Measurements from ENCODE around the gene XRCC1. TPM values are rescaled to one million over a fixed set of nuclear protein-coding genes. Genes with fewer than 3 reads are reported as not detected.
A peak's percentile ranks its signal among the peaks of the same experiment; 100 is the strongest.

Gene XRCC1
- total RNA-seq, 6 experiments from 2014 or later = 16.2 to 29.8 (median 27.1) TPM

DNA sequence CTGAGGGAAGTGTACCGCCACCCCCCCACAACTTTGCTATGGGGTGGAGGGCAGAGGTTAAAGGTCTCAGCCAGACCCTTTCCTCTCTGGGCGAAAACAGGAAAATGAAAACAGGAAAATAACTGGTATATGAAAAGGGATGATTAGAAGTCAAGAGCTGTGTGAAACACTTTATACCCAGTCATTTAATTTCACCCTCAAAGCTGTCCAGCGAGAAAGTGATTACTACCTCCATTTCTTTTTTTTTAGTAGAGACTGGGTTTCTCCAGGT, 70.2 kb downstream of the XRCC1 start:
- H3K9me3 Mint-ChIP-seq = no peaks in the 10 kb centered on the region
- no peak for DNase-seq
- peaks cover 28% of the 10 kb centered on the region for H3K36me3 Mint-ChIP-seq (ENCODE audit: low read depth)
- H3K4me3 Mint-ChIP-seq = peak overlapping the region; percentile 58
- H3K4me1 Mint-ChIP-seq (ENCODE audit: low read depth) = peaks cover 30% of the 10 kb centered on the region
- H3K27me3 Mint-ChIP-seq (ENCODE audit: insufficient read depth) = peaks cover 1% of the 10 kb centered on the region; the same call in 1 of the 2 replicates
- TF ChIP-seq, protein P1, sequence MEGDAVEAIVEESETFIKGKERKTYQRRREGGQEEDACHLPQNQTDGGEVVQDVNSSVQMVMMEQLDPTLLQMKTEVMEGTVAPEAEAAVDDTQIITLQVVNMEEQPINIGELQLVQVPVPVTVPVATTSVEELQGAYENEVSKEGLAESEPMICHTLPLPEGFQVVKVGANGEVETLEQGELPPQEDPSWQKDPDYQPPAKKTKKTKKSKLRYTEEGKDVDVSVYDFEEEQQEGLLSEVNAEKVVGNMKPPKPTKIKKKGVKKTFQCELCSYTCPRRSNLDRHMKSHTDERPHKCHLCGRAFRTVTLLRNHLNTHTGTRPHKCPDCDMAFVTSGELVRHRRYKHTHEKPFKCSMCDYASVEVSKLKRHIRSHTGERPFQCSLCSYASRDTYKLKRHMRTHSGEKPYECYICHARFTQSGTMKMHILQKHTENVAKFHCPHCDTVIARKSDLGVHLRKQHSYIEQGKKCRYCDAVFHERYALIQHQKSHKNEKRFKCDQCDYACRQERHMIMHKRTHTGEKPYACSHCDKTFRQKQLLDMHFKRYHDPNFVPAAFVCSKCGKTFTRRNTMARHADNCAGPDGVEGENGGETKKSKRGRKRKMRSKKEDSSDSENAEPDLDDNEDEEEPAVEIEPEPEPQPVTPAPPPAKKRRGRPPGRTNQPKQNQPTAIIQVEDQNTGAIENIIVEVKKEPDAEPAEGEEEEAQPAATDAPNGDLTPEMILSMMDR (IDR thresholded peaks at IDR 0.05) = no peak
- H3K27ac Mint-ChIP-seq = peak overlapping the region; percentile 50

DNA sequence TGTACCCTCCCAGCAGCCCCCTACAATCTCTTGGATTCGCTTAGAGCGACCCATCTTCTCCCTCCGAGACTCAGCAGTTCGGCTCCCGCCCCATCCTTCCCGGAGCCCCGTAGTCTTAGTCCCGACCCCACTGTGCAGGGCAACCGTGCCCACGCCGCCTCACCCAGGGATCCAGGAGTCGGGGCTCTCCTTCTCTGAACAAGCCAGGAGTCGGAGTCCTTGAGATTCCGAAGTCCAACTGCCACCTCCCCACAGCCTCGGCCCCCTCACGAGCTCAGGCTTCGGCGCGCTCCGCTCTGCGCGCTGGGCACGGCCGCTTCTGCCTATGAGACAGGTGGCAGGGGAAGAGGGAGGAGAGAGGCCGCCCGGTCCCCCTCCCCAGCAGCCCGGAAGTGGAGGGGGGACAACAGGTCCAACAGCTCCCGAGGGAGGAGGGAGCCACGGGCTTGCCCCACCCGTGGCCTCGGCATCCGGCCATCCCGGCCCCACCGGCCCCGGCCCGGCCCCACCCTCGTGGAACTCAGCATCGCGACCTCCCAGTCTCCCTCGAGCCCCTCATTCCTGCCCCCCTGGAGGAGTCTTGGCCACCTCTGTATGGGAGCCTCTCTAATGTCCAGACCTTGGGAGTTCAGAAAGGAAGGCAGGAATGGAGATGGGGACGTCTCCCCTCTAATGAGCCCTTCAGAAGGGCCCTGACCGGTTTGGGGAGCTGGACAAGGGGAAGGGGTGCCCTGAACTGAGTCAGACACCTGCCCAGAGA, 70.7 kb downstream of the XRCC1 start, which contains the start of gene PHLDB3:
PHLDB3 (minus strand) TSS at position 321 of the 760 bp plus-strand sequence. CDS start 628 bp downstream, outside the sequence.
- H3K4me1 Mint-ChIP-seq (ENCODE audit: low read depth) = peaks cover 30% of the 10 kb centered on the region
- H3K27me3 Mint-ChIP-seq (ENCODE audit: insufficient read depth) = peaks cover 1% of the 10 kb centered on the region; the same call in 1 of the 2 replicates
- peak within 1 kb of the TSS; percentile 89 for H3K4me3 Mint-ChIP-seq
- DNase-seq = no peak
- H3K9me3 Mint-ChIP-seq = no peaks in the 10 kb centered on the region
- peaks cover 28% of the 10 kb centered on the region for H3K36me3 Mint-ChIP-seq (ENCODE audit: low read depth)
- TF ChIP-seq, protein P1 (IDR thresholded peaks at IDR 0.05) = no peak
- peak within 1 kb of the TSS; percentile 73 for H3K27ac Mint-ChIP-seq

DNA sequence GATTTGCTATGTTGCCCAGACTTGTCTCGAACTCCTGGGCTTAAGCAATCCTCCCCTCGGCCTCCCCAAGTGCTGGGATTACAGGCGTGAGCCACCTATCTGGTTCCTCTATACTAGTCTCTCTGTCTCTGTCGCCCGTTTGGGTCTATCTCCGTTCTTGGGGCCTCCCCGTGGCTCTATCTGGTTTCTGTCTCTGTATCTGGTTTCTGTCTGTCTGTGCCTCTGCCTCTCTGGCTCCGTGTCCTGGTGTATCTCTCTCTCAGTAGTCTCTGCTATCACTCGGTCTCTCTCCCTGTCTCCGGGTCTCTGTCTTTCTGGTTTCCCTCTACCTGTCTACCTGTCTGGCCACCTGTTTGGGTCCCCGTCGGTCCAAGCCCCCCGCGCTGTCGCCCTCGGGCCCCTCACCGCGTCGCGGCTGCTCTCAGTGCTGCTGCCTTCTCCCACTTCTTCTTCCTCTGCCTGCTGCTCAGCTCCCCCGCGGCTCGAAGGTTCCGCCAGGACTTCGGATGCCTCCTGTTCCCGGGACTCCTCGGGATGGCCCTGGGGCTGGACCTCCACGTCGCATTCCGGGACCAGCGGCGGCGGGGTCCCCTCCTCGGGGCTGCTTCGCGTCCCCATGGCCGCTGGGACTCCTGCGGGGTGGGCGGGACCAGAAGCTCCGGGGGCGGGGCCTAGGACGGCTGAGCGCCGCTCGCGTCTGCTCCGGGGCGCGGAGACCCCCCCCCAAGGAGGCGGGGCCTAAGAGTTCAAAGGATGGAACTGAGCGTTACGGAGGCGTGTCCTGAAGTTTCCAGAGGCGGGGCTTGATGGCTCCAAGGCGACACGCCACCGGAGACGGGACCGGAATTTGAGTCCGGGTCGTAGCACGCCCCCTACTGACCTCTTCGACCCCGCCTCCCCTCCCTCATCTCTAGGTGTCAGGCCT, 71.6 kb downstream of the XRCC1 start:
- peak overlapping the region; percentile 89 for H3K4me3 Mint-ChIP-seq
- TF ChIP-seq, protein P1 (IDR thresholded peaks at IDR 0.05) = no peak; the same call in 1 of the 2 replicates
- H3K36me3 Mint-ChIP-seq (ENCODE audit: low read depth) = peaks cover 26% of the 10 kb centered on the region
- H3K27ac Mint-ChIP-seq = peak overlapping the region; percentile 73
- H3K27me3 Mint-ChIP-seq (ENCODE audit: insufficient read depth) = peaks cover 1% of the 10 kb centered on the region; the same call in 1 of the 2 replicates
- H3K4me1 Mint-ChIP-seq (ENCODE audit: low read depth) = peaks cover 30% of the 10 kb centered on the region
- DNase-seq = peak; percentile 70
- no peaks in the 10 kb centered on the region for H3K9me3 Mint-ChIP-seq

DNA sequence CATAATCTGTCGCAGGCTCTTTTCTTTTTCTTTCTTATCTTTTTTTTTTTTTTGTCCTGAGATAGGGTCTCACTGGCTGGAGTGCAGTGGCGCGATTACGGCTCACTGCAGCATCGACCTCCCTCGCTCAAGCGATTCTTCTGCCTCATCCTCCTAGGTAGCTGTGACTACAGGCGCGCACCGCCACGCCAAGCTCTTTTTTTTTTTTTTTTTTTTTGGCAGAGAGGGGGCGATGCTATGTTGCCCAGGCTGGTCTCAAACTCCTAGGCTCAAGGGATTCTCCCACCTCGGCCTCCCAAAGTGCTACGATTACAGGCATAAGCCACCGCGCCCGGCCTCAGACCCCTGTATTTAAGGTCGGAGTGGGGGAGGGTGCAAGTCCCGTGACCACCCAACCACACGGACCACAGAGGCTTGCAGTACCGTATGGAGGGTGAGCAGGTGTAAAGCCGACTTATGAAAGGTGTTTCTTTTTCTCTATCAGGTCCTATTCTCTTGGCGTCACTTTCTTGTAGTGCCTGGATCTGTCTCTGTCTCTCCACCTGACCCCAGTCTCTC, 72.8 kb downstream of the XRCC1 start:
- Mint-ChIP-seq H3K4me1 (ENCODE audit: low read depth) (peaks cover 30% of the 10 kb centered on the region), H3K27me3 (ENCODE audit: insufficient read depth) (peaks cover 1% of the 10 kb centered on the region; the same call in 1 of the 2 replicates), H3K36me3 (ENCODE audit: low read depth) (peaks cover 30% of the 10 kb centered on the region), H3K9me3 (no peaks in the 10 kb centered on the region), H3K4me3 (peak overlapping the region; percentile 89), H3K27ac (no peak overlapping the region; the same call in 1 of the 2 replicates)
- TF ChIP-seq, protein P1 (IDR thresholded peaks at IDR 0.05) = no peak
- DNase-seq = no peak

DNA sequence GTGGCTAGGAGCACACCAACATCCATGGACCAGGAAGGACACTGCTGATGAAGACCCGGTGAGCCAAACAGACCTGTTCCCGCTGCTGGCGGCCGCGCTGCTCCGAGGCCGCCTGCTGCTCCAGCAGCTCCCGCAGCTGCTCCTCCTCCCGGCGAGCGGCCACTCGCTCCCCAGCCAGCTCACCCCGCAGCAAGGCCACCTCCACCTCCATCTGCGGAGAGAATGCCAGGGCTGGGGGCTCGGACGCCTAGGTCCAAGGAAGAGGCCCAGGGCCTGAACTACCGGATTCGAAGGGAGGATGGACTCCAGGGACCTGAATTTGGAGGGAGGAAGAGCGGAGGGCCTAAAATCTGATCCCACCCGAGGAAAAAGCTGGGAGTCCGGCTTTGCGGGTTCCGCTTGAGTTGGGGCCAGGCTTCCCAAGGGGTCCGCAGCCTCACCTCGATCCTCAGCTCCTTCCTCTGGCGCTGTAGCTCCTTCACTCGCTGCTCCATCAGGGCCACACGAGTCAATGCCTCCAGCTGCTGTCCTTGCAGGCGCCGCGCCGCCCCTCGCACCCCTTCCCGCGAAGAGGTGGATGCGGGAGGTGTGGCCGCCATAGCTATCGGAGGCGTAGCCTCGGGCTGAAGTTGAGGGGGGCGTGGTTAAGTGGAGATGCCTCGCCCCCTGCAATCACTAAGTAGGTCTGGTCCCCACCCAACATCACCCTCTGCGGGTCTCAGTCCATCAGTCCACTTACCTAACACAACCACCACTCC, 73.5 kb downstream of the XRCC1 start:
- Mint-ChIP-seq H3K27ac (no peak overlapping the region; the same call in 1 of the 2 replicates), H3K4me3 (no peak overlapping the region), H3K36me3 (ENCODE audit: low read depth) (peaks cover 32% of the 10 kb centered on the region), H3K9me3 (no peaks in the 10 kb centered on the region), H3K4me1 (ENCODE audit: low read depth) (peaks cover 30% of the 10 kb centered on the region), H3K27me3 (ENCODE audit: insufficient read depth) (peaks cover 1% of the 10 kb centered on the region; the same call in 1 of the 2 replicates)
- TF ChIP-seq, protein P1 (IDR thresholded peaks at IDR 0.05) = no peak
- DNase-seq = no peak
